ENCODE data around the gene NCAN.

Gene NCAN

GRCh38 chr19:19207637-19208572 lies 3.9 kb upstream of the NCAN start:
- Histone ChIP-seq H3K79me2 (ENCODE audit: insufficient read depth, low read length) (peaks cover 2% of the 10 kb centered on the region; the same call in 1 of the 2 replicates), H3K27me3 (ENCODE audit: insufficient read depth, low read length, poor library complexity, severe bottlenecking) (no peaks in the 10 kb centered on the region), H3F3A (ENCODE audit: low read depth) (no peaks in the 10 kb centered on the region), H3K4me1 (ENCODE audit: insufficient read depth, low read length, poor library complexity, severe bottlenecking) (no peaks in the 10 kb centered on the region), H3K4me3 (ENCODE audit: low read length, poor library complexity, severe bottlenecking) (no peak overlapping the region), H3K36me3 (ENCODE audit: insufficient read depth, low read length) (no peaks in the 10 kb centered on the region), H3K9me3 (ENCODE audit: insufficient read depth, low read depth, low read length) (no peaks in the 10 kb centered on the region), H4K20me1 (ENCODE audit: insufficient read depth, low read length, poor library complexity, severe bottlenecking) (no peaks in the 10 kb centered on the region), H2AFZ (ENCODE audit: low read length) (no peak overlapping the region), H3K9ac (ENCODE audit: low read depth, low read length, poor library complexity, severe bottlenecking) (no peak overlapping the region), H3K4me2 (ENCODE audit: low read depth, low read length, poor library complexity, severe bottlenecking) (no peak overlapping the region), H3K9me2 (replicated peaks; ENCODE audit: low read depth, low read length) (no peaks in the 10 kb centered on the region)
- TF ChIP-seq EZH2phosphoT487 (IDR thresholded peaks at IDR 0.05; ENCODE audit: borderline replicate concordance) (no peak), CTCF (conservative IDR thresholded peaks at IDR 0.05; ENCODE audit: low read length) (no peak)

- no peaks in the 10 kb centered on the region for H3K9me2 ChIP-seq (replicated peaks; ENCODE audit: low read depth, low read length)
- H3K79me2 ChIP-seq (ENCODE audit: insufficient read depth, low read length): no peaks in the 10 kb centered on the region
- H4K20me1 ChIP-seq (ENCODE audit: insufficient read depth, low read length, poor library complexity, severe bottlenecking): no peaks in the 10 kb centered on the region
- no peaks in the 10 kb centered on the region for H3F3A ChIP-seq (ENCODE audit: low read depth)
- H3K4me1 ChIP-seq (ENCODE audit: insufficient read depth, low read length, poor library complexity, severe bottlenecking): no peaks in the 10 kb centered on the region
- no peak overlapping the region for H3K4me3 ChIP-seq (ENCODE audit: low read length, poor library complexity, severe bottlenecking)
- no peaks in the 10 kb centered on the region for H3K36me3 ChIP-seq (ENCODE audit: insufficient read depth, low read length)
- no peak overlapping the region for H3K9ac ChIP-seq (ENCODE audit: low read depth, low read length, poor library complexity, severe bottlenecking)
- no peak overlapping the region for H2AFZ ChIP-seq (ENCODE audit: low read length)
- no peak for TF ChIP-seq CTCF (conservative IDR thresholded peaks at IDR 0.05; ENCODE audit: low read length)
- no peak for TF ChIP-seq EZH2phosphoT487 (IDR thresholded peaks at IDR 0.05; ENCODE audit: borderline replicate concordance)
- H3K27me3 ChIP-seq (ENCODE audit: insufficient read depth, low read length, poor library complexity, severe bottlenecking): no peaks in the 10 kb centered on the region
- no peaks in the 10 kb centered on the region for H3K9me3 ChIP-seq (ENCODE audit: insufficient read depth, low read depth, low read length)
- H3K4me2 ChIP-seq (ENCODE audit: low read depth, low read length, poor library complexity, severe bottlenecking): no peak overlapping the region
Observed at GRCh38 chr19:19209372-19209771, 2.4 kb upstream of the NCAN start.

GRCh38 chr19:19212916-19213315 lies 1.2 kb downstream of the NCAN start:
- H3K27me3 ChIP-seq (ENCODE audit: insufficient read depth, low read length, poor library complexity, severe bottlenecking): no peaks in the 10 kb centered on the region
- no peak for TF ChIP-seq EZH2phosphoT487 (IDR thresholded peaks at IDR 0.05; ENCODE audit: borderline replicate concordance)
- no peak for TF ChIP-seq CTCF (conservative IDR thresholded peaks at IDR 0.05; ENCODE audit: low read length)
- no peak overlapping the region for H3K4me2 ChIP-seq (ENCODE audit: low read depth, low read length, poor library complexity, severe bottlenecking)

More at GRCh38 chr19:19212916-19213315, 1.2 kb downstream of the NCAN start:
- Histone ChIP-seq H3K79me2 (ENCODE audit: insufficient read depth, low read length) (no peaks in the 10 kb centered on the region), H2AFZ (ENCODE audit: low read length) (no peak overlapping the region), H3K36me3 (ENCODE audit: insufficient read depth, low read length) (no peaks in the 10 kb centered on the region), H4K20me1 (ENCODE audit: insufficient read depth, low read length, poor library complexity, severe bottlenecking) (no peaks in the 10 kb centered on the region), H3K9me2 (replicated peaks; ENCODE audit: low read depth, low read length) (no peaks in the 10 kb centered on the region), H3F3A (ENCODE audit: low read depth) (no peaks in the 10 kb centered on the region), H3K4me1 (ENCODE audit: insufficient read depth, low read length, poor library complexity, severe bottlenecking) (no peaks in the 10 kb centered on the region), H3K9me3 (ENCODE audit: insufficient read depth, low read depth, low read length) (no peaks in the 10 kb centered on the region), H3K4me3 (ENCODE audit: low read length, poor library complexity, severe bottlenecking) (no peak overlapping the region), H3K9ac (ENCODE audit: low read depth, low read length, poor library complexity, severe bottlenecking) (no peak overlapping the region)
